B cell (primary cell): Measurements from ENCODE around the gene PLBD2. TPM values are rescaled to one million over a fixed set of nuclear protein-coding genes. Genes with fewer than 3 reads are reported as not detected.

Experiments
- ATAC-seq: fragments of 200-7000 bp; cut with Tn5 transposase; one replicate; pipeline ENCODE4 v1.10.0; 2021; ENCODE audit warnings: low read depth, mild to moderate bottlenecking, moderate number of reproducible peaks, moderate library complexity
- CTCF ChIA-PET: fragments of 350-600 bp; sonication (Branson Sonifier 250); formaldehyde crosslinking; loops from one replicate; lab custom pipeline; 2021; ENCODE audit warnings: antibody characterized with exemption, inconsistent platforms; lab: Charles Lee
- POLR2A ChIA-PET: fragments of 350-600 bp; sonication (Branson Sonifier 250); formaldehyde crosslinking; loops from one replicate; lab custom pipeline; 2021; ENCODE audit warnings: antibody characterized with exemption; lab: Charles Lee
- DNase-seq: peaks from one replicate; pipeline ENCODE4 v3.0.0; 2013
- H2AFZ ChIP-seq: 2 replicates; pipeline ENCODE4 v1.6.1; 2012; ENCODE audit warnings: mild to moderate bottlenecking, low read depth, low read length; ENCODE audit not compliant: insufficient read depth, poor library complexity, severe bottlenecking
- H3K27ac ChIP-seq, 2 donors: 1 replicate in 1 of 2; 2 replicates in 1 of 2; pipeline ENCODE4 v1.5.1; 2012 to 2013; ENCODE audit warnings: low read length in 2 of 2, mild to moderate bottlenecking in 2 of 2, moderate library complexity in 1 of 2
- H3K27me3 ChIP-seq, 4 experiments: fragments of 200-600 bp in 1 of 4; sonication (generic) in 1 of 4; replicated peaks in 1 of 4; 1 replicate in 2 of 4; 2 replicates in 2 of 4; pipeline versions ENCODE4 v1.6.1 to v1.7.0; 2013 to 2016; ENCODE audit warnings: low read length in 3 of 4, mild to moderate bottlenecking in 2 of 4, mixed read lengths in 1 of 4, moderate library complexity in 1 of 4; ENCODE audit not compliant: insufficient read depth in 4 of 4, control insufficient read depth in 3 of 4; ENCODE audit errors: control extremely low read depth in 1 of 4
- H3K36me3 ChIP-seq, 2 experiments: replicated peaks in 1 of 2; 1 replicate in 1 of 2; 2 replicates in 1 of 2; pipeline versions ENCODE4 v1.6.1 to v1.7.1; 2013; ENCODE audit warnings: low read length in 1 of 2; ENCODE audit not compliant: insufficient read depth in 2 of 2, control insufficient read depth in 1 of 2; ENCODE audit errors: control extremely low read depth in 1 of 2, extremely low read depth in 1 of 2
- H3K4me1 ChIP-seq, 2 donors: fragments of 200-600 bp in 1 of 2; sonication (generic) in 1 of 2; 1 replicate in 1 of 2; 2 replicates in 1 of 2; pipeline versions ENCODE4 v1.5.1 to v1.6.1; 2013 to 2017; ENCODE audit warnings: low read length in 2 of 2; ENCODE audit not compliant: control insufficient read depth in 2 of 2, insufficient read depth in 2 of 2
- H3K4me2 ChIP-seq: replicated peaks from 2 replicates; pipeline ENCODE3; 2012; ENCODE audit warnings: mild to moderate bottlenecking, low read depth, low read length; ENCODE audit not compliant: poor library complexity, severe bottlenecking
- H3K4me3 ChIP-seq, 5 experiments: fragments of 200-600 bp in 1 of 5; sonication (generic) in 1 of 5; 1 replicate in 3 of 5; 2 replicates in 2 of 5; pipeline versions ENCODE4 v1.5.1 to v1.7.0; 2011 to 2016; ENCODE audit warnings: low read length in 4 of 5, mild to moderate bottlenecking in 4 of 5, low read depth in 2 of 5, control low read depth in 1 of 5, moderate library complexity in 1 of 5; ENCODE audit not compliant: insufficient read depth in 1 of 5; ENCODE audit errors: control extremely low read depth in 1 of 5, extremely low read depth in 1 of 5
- H3K79me2 ChIP-seq: fragments of 200-600 bp; sonication (generic); one replicate; pipeline ENCODE4 v1.6.0; 2016; ENCODE audit warnings: low read length; ENCODE audit not compliant: control insufficient read depth, insufficient read depth
- H3K9ac ChIP-seq: fragments of 200-600 bp; sonication (generic); 2 replicates; pipeline ENCODE4 v1.6.1; 2017; ENCODE audit warnings: mild to moderate bottlenecking, low read length, moderate library complexity
- H3K9me3 ChIP-seq, 3 donors: one replicate each; pipeline versions ENCODE4 v1.6.1 to v1.7.1; 2013; ENCODE audit warnings: low read length in 2 of 3; ENCODE audit not compliant: control insufficient read depth in 2 of 3, insufficient read depth in 1 of 3; ENCODE audit errors: control extremely low read depth in 1 of 3
- H4K20me1 ChIP-seq: 2 replicates; pipeline ENCODE4 v1.6.0; 2012; ENCODE audit warnings: mild to moderate bottlenecking, low read length; ENCODE audit not compliant: insufficient read depth, control insufficient read depth, poor library complexity, severe bottlenecking
- H3K27ac Mint-ChIP-seq: one replicate; pipeline ENCODE4 v1.8.0; 2021; ENCODE audit warnings: mixed read lengths
- H3K27me3 Mint-ChIP-seq: one replicate; pipeline ENCODE4 v1.8.0; 2021; ENCODE audit warnings: mixed read lengths
- H3K4me1 Mint-ChIP-seq: one replicate; pipeline ENCODE4 v1.8.0; 2021; ENCODE audit warnings: mixed read lengths
- H3K4me3 Mint-ChIP-seq: one replicate; pipeline ENCODE4 v1.8.0; 2021; ENCODE audit warnings: mixed read lengths
- H3K9me3 Mint-ChIP-seq: one replicate; pipeline ENCODE4 v1.8.0; 2022; ENCODE audit warnings: mixed read lengths; ENCODE audit not compliant: insufficient read depth
- CTCF ChIP-seq: fragments of 200-600 bp; IDR thresholded peaks from one replicate; pipeline ENCODE4 v1.8.0; 2022; ENCODE audit warnings: antibody characterized with exemption, mild to moderate bottlenecking
- EZH2 ChIP-seq: IDR thresholded peaks from 2 replicates; pipeline ENCODE4 v1.6.1; 2012; ENCODE audit warnings: borderline replicate concordance, low read depth, mild to moderate bottlenecking, moderate library complexity, low read length; ENCODE audit not compliant: insufficient read depth, poor library complexity, severe bottlenecking
- WGBS: methylation state at CpG from one replicate; pipeline ENCODE4 v1.1.5; 2013; ENCODE audit warnings: missing lambda C conversion rate; ENCODE audit not compliant: insufficient coverage; 5-methylcytosine and 5-hydroxymethylcytosine counted together
- intact Hi-C: fragments of 100-400 bp; cut with micrococcal nuclease; formaldehyde crosslinking; loops from one replicate; pipeline ENCODE4 v1.10.0; 2022
- polyA plus RNA-seq: library from polyadenylated mRNA; depleted of rRNA; stranded (reverse); fragments of >200 nt; gene quantifications from 2 replicates; pipeline ENCODE4 v1.2.3, GENCODE V29; 2012
- total RNA-seq, 2 donors: library from RNA; stranded (reverse); fragments of 120-200 nt in 1 of 2; gene quantifications; 1 replicate in 1 of 2; 2 replicates in 1 of 2; pipeline versions ENCODE4 v1.2.3 to v1.2.4, GENCODE V29; 2013 to 2022

Gene PLBD2
- total and polyA plus RNA-seq, 2 donors (not counting 1 experiment from before 2014, with no cell fraction given), result 2.9 to 11.6 TPM

GRCh38 chr12:113320401-113320800 lies 38.0 kb upstream of the PLBD2 start:
- Histone ChIP-seq H3K79me2 (no peaks in the 10 kb centered on the region), H3K4me3 (no peak overlapping the region), H3K36me3 (peaks cover 18 to 36% of the 10 kb centered on the region in 2 experiments), H4K20me1 (no peaks in the 10 kb centered on the region), H3K4me2 (no peak overlapping the region), H3K9ac (no peak overlapping the region), H3K9me3 (peaks cover 0 to 9% (median 0%) of the 10 kb centered on the region in 3 donors), H3K27me3 (no peaks in the 10 kb centered on the region), H3K27ac (no peak overlapping the region), H2AFZ (no peak overlapping the region), H3K4me1 (no peaks in the 10 kb centered on the region)
- Mint-ChIP-seq H3K4me3 (no peak overlapping the region), H3K27ac (no peak overlapping the region), H3K9me3 (peaks cover 2% of the 10 kb centered on the region), H3K27me3 (no peaks in the 10 kb centered on the region), H3K4me1 (peaks cover 5% of the 10 kb centered on the region)
- ATAC-seq (no peak), DNase-seq (no peak)
- intact Hi-C loops, result no loop called here
- 99% methylated on average over 7 of the region's 12 CpGs for WGBS
- TF ChIP-seq CTCF (no peak), EZH2 (no peak)
- ChIA-PET POLR2A (no interaction called here), CTCF (interaction anchor here (1.0 kb wide), 1 partner anchor 9 kb away, joined by 3 read pairs; no protein-coding TSS in a partner anchor)

- Mint-ChIP-seq H3K9me3 (peaks cover 2% of the 10 kb centered on the region), H3K4me3 (no peak overlapping the region), H3K4me1 (peaks cover 10% of the 10 kb centered on the region), H3K27me3 (no peaks in the 10 kb centered on the region), H3K27ac (no peak overlapping the region)
- peaks cover 0 to 9% (median 0%) of the 10 kb centered on the region in 3 donors for H3K9me3 ChIP-seq
- TF ChIP-seq CTCF (no peak), EZH2 (no peak)
- no peak overlapping the region for H3K4me3 ChIP-seq
- H3K4me1 ChIP-seq, result no peaks in the 10 kb centered on the region
- no peaks in the 10 kb centered on the region for H3K27me3 ChIP-seq
- H2AFZ ChIP-seq, result no peak overlapping the region
- H3K4me2 ChIP-seq, result no peak overlapping the region
- DNase-seq, result no peak
- no peak overlapping the region for H3K27ac ChIP-seq
- ATAC-seq, result no peak
- no peak overlapping the region for H3K9ac ChIP-seq
- peaks cover 18 to 29% of the 10 kb centered on the region in 2 experiments for H3K36me3 ChIP-seq
- intact Hi-C loops, result no loop called here
- peaks cover 4% of the 10 kb centered on the region for H3K79me2 ChIP-seq
- no CpG with 5 or more reads among the region's 2 CpGs for WGBS
- POLR2A ChIA-PET, result no interaction called here
- CTCF ChIA-PET, result interaction anchor here (1.0 kb wide), 1 partner anchor 11 kb away, joined by 4 read pairs; no protein-coding TSS in a partner anchor
- no peaks in the 10 kb centered on the region for H4K20me1 ChIP-seq
These were observed 36.0 kb upstream of the PLBD2 start for GRCh38 chr12:113322343-113322742.
